GM12878 (cell line): Measurements from ENCODE around the gene PPP6R1.

Source experiments
- EZH2 ChIP-seq: IDR thresholded peaks from 2 replicates; pipeline ENCODE4 v1.6.1; 2012; ENCODE audit warnings: low read depth, mild to moderate bottlenecking, control low read depth, inconsistent platforms, low read length, borderline replicate concordance; ENCODE audit not compliant: control insufficient read depth
- JUND ChIP-seq: IDR thresholded peaks from 2 replicates; pipeline ENCODE4 v1.6.1; 2012; ENCODE audit warnings: low read depth, mild to moderate bottlenecking, low read length, improper control_type of control experiment, moderate library complexity
- LARP7 ChIP-seq: fragments of 450-650 bp; IDR thresholded peaks from 2 replicates; pipeline ENCODE4 v1.6.1; 2017; ENCODE audit warnings: mild to moderate bottlenecking
- NFYB ChIP-seq: IDR thresholded peaks from 2 replicates; pipeline ENCODE4 v1.6.1; 2011; ENCODE audit warnings: low read depth, mild to moderate bottlenecking, low read length, improper control_type of control experiment, moderate library complexity; ENCODE audit not compliant: insufficient read depth
- SMC3 ChIP-seq: IDR thresholded peaks from 2 replicates; pipeline ENCODE4 v1.6.1; 2011; ENCODE audit warnings: low read length, improper control_type of control experiment, borderline replicate concordance
- TF ChIP-seq, protein P1 (sequence below), 3 experiments: IDR thresholded peaks in 2 of 3; conservative IDR thresholded peaks in 1 of 3; 2 replicates each; pipeline ENCODE4 v1.5.1; 2011; ENCODE audit warnings: low read depth in 3 of 3, low read length in 3 of 3, mild to moderate bottlenecking in 3 of 3, control low read depth in 2 of 3, moderate library complexity in 2 of 3, inconsistent platforms in 1 of 3, mixed read lengths in 1 of 3; ENCODE audit not compliant: control insufficient read depth in 2 of 3, insufficient read depth in 1 of 3; ENCODE audit errors: extremely low read depth in 1 of 3

DNA sequence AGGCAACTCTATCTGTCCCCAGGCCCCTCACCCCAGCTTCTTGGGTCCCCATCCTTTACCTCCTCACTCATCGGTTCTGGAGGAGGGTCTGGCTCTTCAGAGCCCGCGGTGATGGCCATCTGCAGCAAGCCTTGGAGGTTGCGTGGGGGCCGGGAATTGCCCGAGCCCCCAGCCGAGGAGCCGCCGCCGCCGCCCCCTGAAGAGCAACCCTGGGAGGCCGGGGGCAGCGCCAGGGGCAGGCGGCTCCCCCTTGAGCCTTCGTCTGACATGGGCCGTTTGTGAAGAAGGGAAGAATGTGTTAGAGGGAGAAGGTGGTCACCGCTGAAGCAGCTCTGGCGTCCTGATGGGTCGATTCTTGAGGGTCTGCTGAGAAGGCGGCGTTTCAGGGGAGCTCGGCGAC is 20.5 kb upstream of the PPP6R1 start:
- TF ChIP-seq, protein P1, sequence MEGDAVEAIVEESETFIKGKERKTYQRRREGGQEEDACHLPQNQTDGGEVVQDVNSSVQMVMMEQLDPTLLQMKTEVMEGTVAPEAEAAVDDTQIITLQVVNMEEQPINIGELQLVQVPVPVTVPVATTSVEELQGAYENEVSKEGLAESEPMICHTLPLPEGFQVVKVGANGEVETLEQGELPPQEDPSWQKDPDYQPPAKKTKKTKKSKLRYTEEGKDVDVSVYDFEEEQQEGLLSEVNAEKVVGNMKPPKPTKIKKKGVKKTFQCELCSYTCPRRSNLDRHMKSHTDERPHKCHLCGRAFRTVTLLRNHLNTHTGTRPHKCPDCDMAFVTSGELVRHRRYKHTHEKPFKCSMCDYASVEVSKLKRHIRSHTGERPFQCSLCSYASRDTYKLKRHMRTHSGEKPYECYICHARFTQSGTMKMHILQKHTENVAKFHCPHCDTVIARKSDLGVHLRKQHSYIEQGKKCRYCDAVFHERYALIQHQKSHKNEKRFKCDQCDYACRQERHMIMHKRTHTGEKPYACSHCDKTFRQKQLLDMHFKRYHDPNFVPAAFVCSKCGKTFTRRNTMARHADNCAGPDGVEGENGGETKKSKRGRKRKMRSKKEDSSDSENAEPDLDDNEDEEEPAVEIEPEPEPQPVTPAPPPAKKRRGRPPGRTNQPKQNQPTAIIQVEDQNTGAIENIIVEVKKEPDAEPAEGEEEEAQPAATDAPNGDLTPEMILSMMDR (IDR thresholded peaks at IDR 0.05 in 2 of 3, conservative IDR thresholded peaks at IDR 0.05 in 1 of 3; ENCODE audit: control insufficient read depth in 2 of 3, extremely low read depth in 1 of 3, insufficient read depth in 1 of 3, low read depth in 3 of 3, low read length in 3 of 3), result no peak
- TF ChIP-seq JUND, result no peak
- no peak for TF ChIP-seq SMC3
- TF ChIP-seq LARP7, result no peak
- TF ChIP-seq EZH2, result no peak
- TF ChIP-seq NFYB, result no peak
